ENCODE measurements around the gene ARHGEF38. TPM values are rescaled to one million over a fixed set of nuclear protein-coding genes. Genes with fewer than 3 reads are reported as not detected.
"Not testable (repeated sequence)": the region's sequence is repeated elsewhere in the genome, so short reads cannot be mapped to it uniquely, and the experiment has no call there.

ARHGEF38 gene
- total RNA-seq, 2 donors from 2014 or later: not detected

DNA sequence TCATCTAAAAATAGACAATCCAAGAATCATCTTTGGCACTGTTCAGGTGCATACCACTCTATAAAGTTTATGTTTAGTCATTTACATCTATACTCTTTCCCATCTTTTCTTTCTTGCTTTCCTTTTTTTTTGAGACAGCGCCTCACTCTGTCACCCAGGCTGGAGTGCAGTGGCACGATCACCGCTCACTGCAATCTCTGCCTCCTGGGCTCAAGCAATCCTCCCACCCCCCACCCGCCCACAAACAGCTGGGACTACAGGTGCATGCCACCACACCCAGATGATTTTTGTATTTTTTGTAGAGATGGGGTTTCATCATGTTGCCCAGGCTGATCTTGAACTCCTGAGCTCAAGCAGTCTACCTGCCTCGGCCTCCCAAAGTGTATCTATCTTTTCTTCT, 142.4 kb downstream of the ARHGEF38 start:
- H3K27ac Mint-ChIP-seq; H3K4me1 Mint-ChIP-seq (ENCODE audit: low read depth): not testable (repeated sequence)

DNA sequence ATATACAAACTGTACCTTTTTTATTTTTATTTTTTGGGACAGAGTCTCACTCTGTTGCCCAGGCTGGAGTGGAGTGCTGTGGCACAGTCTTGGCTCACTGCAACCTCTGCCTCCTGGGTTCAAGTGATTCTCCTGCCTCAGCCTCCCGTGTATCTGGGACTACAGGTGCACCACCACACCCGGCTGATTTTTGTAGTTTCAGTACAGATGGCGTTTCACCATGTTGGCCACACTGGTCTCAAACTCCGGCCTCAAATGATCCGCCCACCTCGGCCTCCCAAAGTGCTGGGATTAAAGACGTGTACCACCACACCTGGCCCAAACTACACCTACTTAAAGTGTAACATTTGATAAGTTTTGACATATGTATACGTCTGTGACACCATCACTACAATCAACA, 143.4 kb downstream of the ARHGEF38 start:
- H3K4me3 Mint-ChIP-seq; ATAC-seq (replicated peaks in 1 of 2); DNase-seq; H3K27me3 Mint-ChIP-seq (ENCODE audit: low read depth); H3K27ac Mint-ChIP-seq; H3K9me3 Mint-ChIP-seq; H3K4me1 Mint-ChIP-seq (ENCODE audit: low read depth): not testable (repeated sequence)
- H3K36me3 Mint-ChIP-seq (ENCODE audit: insufficient read depth in 2 of 2): peaks cover 3 to 15% of the 10 kb centered on the region in 2 donors

More for the DNA sequence above, 142.4 kb downstream of the ARHGEF38 start:
- H3K36me3 Mint-ChIP-seq (ENCODE audit: insufficient read depth in 2 of 2): peaks cover 4 to 17% of the 10 kb centered on the region in 2 donors
- not testable (repeated sequence) for ATAC-seq (replicated peaks in 1 of 2); H3K27me3 Mint-ChIP-seq (ENCODE audit: low read depth); H3K9me3 Mint-ChIP-seq; DNase-seq; H3K4me3 Mint-ChIP-seq

DNA sequence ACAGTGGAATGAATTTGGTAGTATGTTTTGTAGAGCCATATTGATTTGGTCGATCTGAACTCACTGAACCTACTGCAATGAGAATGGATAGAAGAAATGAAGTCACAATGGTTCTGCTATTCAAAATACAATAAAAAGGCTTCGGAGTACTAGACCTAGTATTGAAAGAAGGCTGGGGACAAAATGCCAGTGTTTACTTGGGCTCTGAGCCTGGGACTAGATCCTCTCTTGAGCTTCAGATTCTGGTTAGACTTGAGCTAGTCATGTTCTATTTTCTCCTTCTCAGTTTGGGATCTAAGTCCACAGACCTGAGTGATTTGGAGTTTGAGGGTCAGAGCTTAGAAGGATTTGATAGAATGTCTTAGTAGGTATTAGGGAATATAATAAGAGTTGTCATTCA, 146.2 kb downstream of the ARHGEF38 start:
- Mint-ChIP-seq H3K27me3 (ENCODE audit: low read depth) (no peaks in the 10 kb centered on the region), H3K27ac (no peak overlapping the region), H3K36me3 (ENCODE audit: insufficient read depth in 2 of 2) (peaks cover 3 to 12% of the 10 kb centered on the region in 2 donors), H3K9me3 (no peaks in the 10 kb centered on the region), H3K4me3 (no peak overlapping the region), H3K4me1 (ENCODE audit: low read depth) (peaks cover 9% of the 10 kb centered on the region)
- no peak for DNase-seq
- ATAC-seq (replicated peaks in 1 of 2): no peak

DNA sequence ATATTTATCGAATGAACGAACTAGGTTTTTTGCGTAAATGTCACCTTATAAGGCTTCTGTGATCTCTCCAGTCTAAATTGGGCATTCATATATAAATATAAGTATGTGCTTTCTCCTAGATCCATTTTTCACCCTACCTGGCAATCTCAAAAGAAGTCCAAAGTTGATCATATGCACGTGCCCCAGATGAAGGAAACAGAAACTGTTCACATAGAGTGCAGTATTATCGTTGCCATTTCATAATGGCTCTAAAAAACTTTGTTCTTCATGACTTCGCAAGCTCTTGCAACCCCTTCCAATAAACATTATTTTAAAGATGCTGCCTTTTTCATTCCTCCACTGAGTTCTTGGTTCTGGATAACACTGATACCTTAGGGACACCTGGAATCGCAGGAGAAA, 155.4 kb downstream of the ARHGEF38 start:
- no peaks in the 10 kb centered on the region for H3K27me3 Mint-ChIP-seq (ENCODE audit: low read depth)
- H3K4me3 Mint-ChIP-seq: peak overlapping the region; percentile 94 to 98
- DNase-seq (no peak), ATAC-seq (replicated peaks in 1 of 2) (no peak)
- H3K4me1 Mint-ChIP-seq (ENCODE audit: low read depth): peaks cover 25% of the 10 kb centered on the region
- peaks cover 3 to 6% of the 10 kb centered on the region in 2 donors for H3K36me3 Mint-ChIP-seq (ENCODE audit: insufficient read depth in 2 of 2)
- H3K9me3 Mint-ChIP-seq: peaks cover 0 to 2% of the 10 kb centered on the region in 2 donors
- peak overlapping the region; percentile 92 for H3K27ac Mint-ChIP-seq

DNA sequence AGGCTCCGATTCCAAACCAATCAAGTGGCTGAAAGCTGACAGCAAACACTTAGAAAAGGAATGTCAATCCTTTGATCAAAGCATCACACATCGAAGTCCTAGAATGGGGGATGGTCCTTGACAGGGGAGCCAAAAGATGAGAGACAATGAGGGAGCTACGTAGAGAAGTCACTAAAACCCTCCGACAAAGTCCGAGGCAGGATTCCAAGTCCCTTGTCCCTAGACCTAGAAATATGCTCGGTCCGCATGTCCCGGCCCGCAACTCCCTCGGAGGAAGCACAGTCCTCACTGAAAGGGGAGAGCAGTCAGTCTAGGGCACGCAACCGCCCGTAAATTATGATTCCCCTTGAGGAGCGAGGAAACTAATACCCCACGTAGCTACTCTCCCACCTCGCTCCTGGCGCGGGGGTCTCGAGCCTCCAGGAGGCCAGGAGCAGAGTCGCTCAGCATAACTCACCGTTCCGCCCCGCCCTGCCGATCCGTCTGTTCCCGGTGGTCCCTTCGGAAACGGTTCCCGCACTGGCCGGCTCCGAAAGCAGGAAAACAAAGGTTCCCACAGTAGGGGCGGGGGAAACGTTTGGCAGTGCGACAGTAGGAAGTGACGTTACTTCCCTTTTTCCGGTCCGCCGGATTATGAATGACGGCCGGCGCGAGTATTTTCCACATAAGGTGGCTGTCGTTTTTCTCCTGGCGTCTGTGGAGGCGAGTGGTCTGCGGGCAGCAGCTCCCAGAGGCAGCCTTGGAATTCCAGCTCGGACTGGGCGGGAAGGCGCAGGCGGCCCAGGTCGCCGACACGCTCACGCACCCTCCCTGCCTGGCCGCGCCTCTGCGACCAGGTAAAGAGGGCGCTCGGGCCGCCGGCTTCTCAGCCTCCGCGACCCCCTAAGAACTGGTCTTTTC, 156.0 kb downstream of the ARHGEF38 start, which contains the start of the genes GSTCD and INTS12:
Gene GSTCD (plus strand): TSS at position 604 of the 900 bp plus-strand sequence. CDS start 8,830 bp downstream, outside the sequence.
Gene INTS12 (minus strand): TSS at position 509 of the 900 bp plus-strand sequence. CDS start 8,684 bp downstream, outside the sequence.
- DNase-seq (peak; percentile 87 to 89), ATAC-seq (replicated peaks in 1 of 2) (peak; percentile 95 to 97)
- peak within 1 kb of the TSS; percentile 94 to 98 for H3K4me3 Mint-ChIP-seq
- peak within 1 kb of the TSS; percentile 92 for H3K27ac Mint-ChIP-seq
- H3K27me3 Mint-ChIP-seq (ENCODE audit: low read depth): no peaks in the 10 kb centered on the region
- H3K36me3 Mint-ChIP-seq (ENCODE audit: insufficient read depth in 2 of 2): peaks cover 3 to 6% of the 10 kb centered on the region in 2 donors
- peaks cover 25% of the 10 kb centered on the region for H3K4me1 Mint-ChIP-seq (ENCODE audit: low read depth)
- H3K9me3 Mint-ChIP-seq: peaks cover 0 to 2% of the 10 kb centered on the region in 2 donors

DNA sequence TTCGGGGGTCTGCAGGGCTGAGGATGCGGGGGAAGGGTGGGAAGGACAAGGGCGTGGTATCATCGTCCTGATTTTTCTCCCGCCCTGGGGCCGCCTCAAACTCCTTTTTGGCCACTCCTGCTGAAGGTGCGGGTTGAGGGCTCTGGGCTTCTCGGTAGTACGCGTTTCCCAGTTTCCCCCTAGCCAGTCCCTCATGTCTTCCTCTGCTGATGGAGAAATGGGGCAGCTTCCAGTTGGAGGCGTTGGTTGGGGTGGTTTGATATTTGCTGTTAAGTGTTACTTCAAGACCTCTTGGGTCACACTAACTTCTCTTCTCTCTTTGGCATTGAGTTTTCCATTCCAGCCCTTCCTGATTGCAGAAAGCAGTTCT, 156.6 kb downstream of the ARHGEF38 start:
- Mint-ChIP-seq H3K27me3 (ENCODE audit: low read depth) (no peaks in the 10 kb centered on the region), H3K36me3 (ENCODE audit: insufficient read depth in 2 of 2) (peaks cover 3 to 6% of the 10 kb centered on the region in 2 donors), H3K9me3 (peaks cover 0 to 2% of the 10 kb centered on the region in 2 donors), H3K4me1 (ENCODE audit: low read depth) (peaks cover 25% of the 10 kb centered on the region), H3K27ac (peak overlapping the region; percentile 82), H3K4me3 (peak overlapping the region; percentile 94 to 98)
- DNase-seq (peak; percentile 9 to 22), ATAC-seq (replicated peaks in 1 of 2) (peak; percentile 29 to 32)

DNA sequence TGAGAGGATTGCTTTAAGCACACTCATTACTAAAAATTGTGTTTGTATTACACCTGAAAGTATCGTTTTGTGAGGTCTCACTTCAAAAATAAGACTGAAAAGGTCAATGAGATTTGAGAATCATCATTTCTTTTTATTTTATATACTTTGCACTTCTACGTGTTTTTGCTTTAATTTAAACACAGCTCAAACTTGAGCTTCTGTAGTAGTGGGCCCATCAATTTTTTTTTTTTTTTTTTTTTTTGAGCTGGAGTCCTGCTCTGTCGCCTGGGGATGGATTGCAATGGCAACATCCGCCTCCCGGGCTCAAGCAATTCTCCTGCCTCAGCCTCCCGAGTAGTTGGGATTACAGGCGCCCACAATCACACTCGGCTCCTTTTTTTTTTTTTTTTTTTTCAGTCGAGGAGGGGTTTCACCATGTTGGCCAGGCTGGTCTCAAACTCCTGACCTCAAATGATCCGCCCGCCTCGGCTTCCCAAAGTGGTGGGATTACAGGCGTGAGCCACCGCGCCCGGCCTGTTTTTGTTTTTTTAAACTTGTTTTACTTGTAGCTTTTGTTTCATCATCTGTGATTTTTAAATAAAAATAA, 157.7 kb downstream of the ARHGEF38 start:
- Mint-ChIP-seq H3K4me1 (ENCODE audit: low read depth) (peaks cover 25% of the 10 kb centered on the region), H3K27ac (no peak overlapping the region), H3K27me3 (ENCODE audit: low read depth) (no peaks in the 10 kb centered on the region), H3K36me3 (ENCODE audit: insufficient read depth in 2 of 2) (peaks cover 3 to 6% of the 10 kb centered on the region in 2 donors), H3K4me3 (peak overlapping the region; percentile 58 to 98), H3K9me3 (peaks cover 0 to 2% of the 10 kb centered on the region in 2 donors)
- DNase-seq (no peak), ATAC-seq (replicated peaks in 1 of 2) (no peak)

DNA sequence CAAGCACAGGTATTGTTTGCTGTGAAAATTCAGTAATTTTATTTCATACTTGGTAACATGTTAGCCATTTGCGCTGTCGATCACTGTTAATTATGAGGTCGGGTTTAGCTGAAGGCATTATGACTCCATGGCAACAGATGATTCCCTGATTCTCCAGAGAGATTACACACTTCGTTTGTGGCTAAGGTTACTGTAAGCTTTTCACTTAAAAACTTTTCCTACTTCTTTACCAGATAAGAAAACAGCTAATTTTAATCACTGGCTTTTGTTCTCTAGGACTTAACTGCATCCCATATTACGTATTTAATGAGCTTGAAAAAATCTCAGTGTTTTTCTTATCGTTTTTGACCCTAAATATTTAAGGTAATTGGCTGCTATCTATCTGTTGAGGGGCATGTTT, 158.3 kb downstream of the ARHGEF38 start:
- H3K4me3 Mint-ChIP-seq: no peak overlapping the region
- H3K4me1 Mint-ChIP-seq (ENCODE audit: low read depth): peaks cover 23% of the 10 kb centered on the region
- H3K27ac Mint-ChIP-seq: no peak overlapping the region
- no peak for DNase-seq
- H3K36me3 Mint-ChIP-seq (ENCODE audit: insufficient read depth in 2 of 2): peaks cover 3 to 6% of the 10 kb centered on the region in 2 donors
- H3K9me3 Mint-ChIP-seq: peaks cover 0 to 2% of the 10 kb centered on the region in 2 donors
- no peaks in the 10 kb centered on the region for H3K27me3 Mint-ChIP-seq (ENCODE audit: low read depth)
- no peak for ATAC-seq (replicated peaks in 1 of 2)

DNA sequence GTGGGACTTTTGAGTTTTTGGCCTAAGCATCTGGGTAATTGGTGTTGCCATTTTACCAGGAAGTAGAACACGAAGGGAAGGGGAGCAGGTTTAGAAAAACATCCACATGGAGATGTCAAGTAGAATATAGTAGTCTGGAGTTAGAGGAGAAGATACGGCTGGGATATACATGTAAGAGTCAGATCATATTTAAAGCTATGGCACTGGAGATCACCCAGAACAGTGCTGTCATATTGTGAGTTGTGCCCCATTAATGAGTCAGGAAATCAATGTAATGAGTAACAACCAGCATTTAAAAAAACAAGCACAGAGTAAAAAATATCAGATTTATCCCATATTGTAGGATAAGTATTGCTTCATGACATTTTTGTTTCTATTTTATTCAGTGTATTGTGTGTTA, 160.3 kb downstream of the ARHGEF38 start:
- Mint-ChIP-seq H3K27me3 (ENCODE audit: low read depth) (no peaks in the 10 kb centered on the region), H3K27ac (no peak overlapping the region), H3K36me3 (ENCODE audit: insufficient read depth in 2 of 2) (peaks cover 3% of the 10 kb centered on the region in 2 donors), H3K4me1 (ENCODE audit: low read depth) (peaks cover 2% of the 10 kb centered on the region), H3K4me3 (no peak overlapping the region), H3K9me3 (no peaks in the 10 kb centered on the region)
- ATAC-seq (replicated peaks in 1 of 2): no peak
- DNase-seq: no peak

DNA sequence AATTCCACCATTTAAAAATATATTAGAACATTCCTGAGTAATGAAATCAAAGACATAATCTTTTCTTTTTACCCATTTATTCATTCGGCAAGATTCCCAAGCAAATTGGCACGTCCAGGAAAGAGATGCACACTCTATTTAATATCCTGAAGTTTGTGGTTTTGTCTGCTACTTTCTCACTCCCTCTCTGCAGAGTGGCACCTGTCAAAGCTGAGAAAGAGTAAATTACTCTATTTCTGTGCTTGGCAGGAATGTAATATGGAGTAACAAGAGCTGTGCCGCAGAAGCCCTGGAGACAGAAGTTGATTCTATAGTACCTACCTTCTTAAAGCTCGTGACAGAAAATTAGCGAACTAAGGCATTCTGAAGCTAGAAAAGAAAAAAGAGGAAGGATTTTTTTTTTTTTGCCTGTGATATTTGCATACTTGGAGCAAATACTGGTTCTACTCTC, 161.7 kb downstream of the ARHGEF38 start:
- no peaks in the 10 kb centered on the region for H3K9me3 Mint-ChIP-seq
- no peaks in the 10 kb centered on the region for H3K27me3 Mint-ChIP-seq (ENCODE audit: low read depth)
- peaks cover 2% of the 10 kb centered on the region in 2 donors for H3K36me3 Mint-ChIP-seq (ENCODE audit: insufficient read depth in 2 of 2)
- no peak overlapping the region for H3K4me3 Mint-ChIP-seq
- H3K27ac Mint-ChIP-seq: no peak overlapping the region
- no peaks in the 10 kb centered on the region for H3K4me1 Mint-ChIP-seq (ENCODE audit: low read depth)
- no peak for ATAC-seq (replicated peaks in 1 of 2)
- DNase-seq: no peak

DNA sequence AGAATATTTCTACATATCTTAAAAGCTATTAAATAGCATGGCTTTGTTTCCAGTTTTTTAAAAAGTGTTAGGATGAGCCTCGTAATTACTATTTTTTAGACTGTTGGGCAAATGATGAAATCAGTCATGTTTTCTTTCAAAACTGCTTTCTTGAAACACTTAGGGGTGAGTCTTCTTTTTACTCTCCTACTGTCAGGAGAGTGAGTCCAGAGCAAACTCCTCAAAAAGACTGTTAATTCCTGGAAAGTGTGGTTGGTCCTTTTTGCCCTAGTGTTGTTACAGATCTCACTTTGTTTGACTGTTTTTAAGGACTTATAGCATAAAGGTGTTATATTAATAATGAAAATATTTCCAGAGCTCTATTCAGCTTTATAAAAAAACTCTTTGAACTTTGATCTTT, 162.5 kb downstream of the ARHGEF38 start:
- no peaks in the 10 kb centered on the region for H3K4me1 Mint-ChIP-seq (ENCODE audit: low read depth)
- no peak for ATAC-seq (replicated peaks in 1 of 2)
- H3K27ac Mint-ChIP-seq: no peak overlapping the region
- H3K9me3 Mint-ChIP-seq: no peaks in the 10 kb centered on the region
- peaks cover 0 to 2% of the 10 kb centered on the region in 2 donors for H3K36me3 Mint-ChIP-seq (ENCODE audit: insufficient read depth in 2 of 2)
- no peak overlapping the region for H3K4me3 Mint-ChIP-seq
- no peaks in the 10 kb centered on the region for H3K27me3 Mint-ChIP-seq (ENCODE audit: low read depth)
- no peak for DNase-seq

DNA sequence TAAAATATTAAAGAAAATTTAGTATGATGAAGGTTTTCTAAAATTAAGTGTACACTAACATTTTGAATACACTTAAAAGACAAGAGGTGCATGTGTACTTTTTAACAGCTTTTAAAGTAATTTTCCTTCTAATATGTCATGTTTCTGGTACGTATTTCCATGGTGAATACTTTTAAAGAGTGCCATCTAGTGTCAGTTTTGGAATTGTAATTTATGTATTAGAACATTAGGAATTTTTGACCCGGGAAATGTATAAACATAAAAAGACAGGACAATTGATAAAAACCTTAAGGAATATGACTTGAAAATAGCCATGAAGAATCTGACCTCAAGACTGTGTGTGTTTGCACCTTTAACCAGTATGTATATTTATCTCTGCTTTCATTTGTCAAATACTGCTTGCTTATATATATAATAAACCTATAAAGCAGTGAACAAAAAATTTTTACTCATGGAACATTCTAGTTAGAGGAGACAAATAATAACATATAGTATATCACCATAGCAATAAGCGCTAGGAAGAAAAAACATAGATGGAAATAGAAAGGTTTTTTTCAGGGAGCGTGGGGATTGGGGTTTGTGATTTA, 163.4 kb downstream of the ARHGEF38 start:
- no peak overlapping the region for H3K27ac Mint-ChIP-seq
- DNase-seq: no peak
- no peaks in the 10 kb centered on the region for H3K4me1 Mint-ChIP-seq (ENCODE audit: low read depth)
- no peaks in the 10 kb centered on the region for H3K27me3 Mint-ChIP-seq (ENCODE audit: low read depth)
- ATAC-seq (replicated peaks in 1 of 2): no peak
- no peaks in the 10 kb centered on the region for H3K9me3 Mint-ChIP-seq
- H3K4me3 Mint-ChIP-seq: no peak overlapping the region
- peaks cover 0 to 2% of the 10 kb centered on the region in 2 donors for H3K36me3 Mint-ChIP-seq (ENCODE audit: insufficient read depth in 2 of 2)

DNA sequence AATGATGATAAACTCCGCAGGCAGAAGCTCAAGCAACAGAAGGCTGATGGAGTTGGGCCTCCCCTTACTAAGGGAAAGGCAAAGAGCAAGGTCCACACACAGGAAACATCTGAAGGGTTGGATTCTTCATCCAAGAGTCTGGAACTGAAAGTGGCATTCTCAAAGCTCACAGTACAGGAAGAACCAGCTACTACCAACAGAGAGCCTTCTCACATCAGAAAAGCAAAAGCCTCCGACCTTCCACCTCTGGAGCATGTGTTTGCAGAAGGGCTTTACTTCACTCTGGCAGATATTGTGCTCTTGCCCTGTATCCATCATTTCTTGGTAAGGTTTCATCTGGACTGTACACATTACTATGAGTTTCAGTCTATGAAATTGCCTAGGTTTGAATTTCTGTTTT, 166.8 kb downstream of the ARHGEF38 start:
- peaks cover 0 to 2% of the 10 kb centered on the region in 2 donors for H3K36me3 Mint-ChIP-seq (ENCODE audit: insufficient read depth in 2 of 2)
- H3K4me3 Mint-ChIP-seq: no peak overlapping the region
- ATAC-seq (replicated peaks in 1 of 2): no peak
- DNase-seq: no peak
- no peak overlapping the region for H3K27ac Mint-ChIP-seq
- no peaks in the 10 kb centered on the region for H3K27me3 Mint-ChIP-seq (ENCODE audit: low read depth)
- H3K4me1 Mint-ChIP-seq (ENCODE audit: low read depth): no peaks in the 10 kb centered on the region
- H3K9me3 Mint-ChIP-seq: no peaks in the 10 kb centered on the region

All from activated T-cell treated with anti-CD3 and anti-CD28 coated beads, Interleukin-2, amount 50 U/mL, for 72 hours (primary cell).